ENCODE data around the gene CCL19. TPM values are rescaled to one million over a fixed set of nuclear protein-coding genes. Genes with fewer than 3 reads are reported as not detected.

Gene CCL19
- total and polyA plus RNA-seq, 2 of the 8 experiments (the other 6 are each of a cell fraction or from before 2014, with no cell fraction given), result not detected

GRCh38 chr9:34663303-34663605 is 27.8 kb downstream of the CCL19 start:
- Histone ChIP-seq H3K18ac (ENCODE audit: extremely low read depth, low read length) (no peak overlapping the region), H3K27ac (ENCODE audit: low read depth, low read length) (no peak overlapping the region), H2BK5ac (ENCODE audit: low read depth, low read length) (no peak overlapping the region), H3K27me3 (replicated peaks in 1 of 4; ENCODE audit: control insufficient read depth in 3 of 4, extremely low read depth in 1 of 4, insufficient read depth in 3 of 4, low read length in 3 of 4) (peaks cover 0 to 5% (median 0%) of the 10 kb centered on the region in 4 experiments; a peak in 2 of 7 replicates), H3K9me3 (ENCODE audit: insufficient read depth in 2 of 2, low read depth in 1 of 2, low read length in 1 of 2) (no peaks in the 10 kb centered on the region), H2BK12ac (ENCODE audit: low read depth, low read length) (no peak overlapping the region), H3K9ac (replicated peaks in 1 of 4; ENCODE audit: extremely low read depth in 1 of 4, low read depth in 3 of 4, low read length in 3 of 4) (no peak overlapping the region), H3K79me2 (ENCODE audit: control insufficient read depth in 1 of 2, insufficient read depth in 2 of 2, low read length in 2 of 2) (peaks cover 0 to 8% of the 10 kb centered on the region in 2 experiments; a peak in 1 of 4 replicates), H4K91ac (replicated peaks; ENCODE audit: insufficient read length, low read length) (no peak overlapping the region), H2BK15ac (ENCODE audit: low read length) (no peak overlapping the region), H3K23me2 (ENCODE audit: low read depth, low read length) (peaks cover 9% of the 10 kb centered on the region), H4K5ac (ENCODE audit: insufficient read length, low read depth, low read length) (no peak overlapping the region), H3K4me3 (ENCODE audit: extremely low read depth in 1 of 4, insufficient read depth in 2 of 4, low read depth in 3 of 4, low read length in 4 of 4) (no peak overlapping the region), H3K23ac (ENCODE audit: insufficient read length) (no peak overlapping the region), H2AK5ac (ENCODE audit: low read depth, low read length) (no peak overlapping the region), H3K4me2 (ENCODE audit: insufficient read depth in 1 of 2, low read depth in 2 of 2, low read length in 2 of 2) (no peak overlapping the region), H2BK120ac (replicated peaks; ENCODE audit: low read depth, low read length) (no peak overlapping the region), H3K4ac (replicated peaks; ENCODE audit: insufficient read length, low read depth, low read length) (no peak overlapping the region), H3K14ac (ENCODE audit: insufficient read length) (no peak overlapping the region), H3K4me1 (replicated peaks in 1 of 4; ENCODE audit: control insufficient read depth in 3 of 4, insufficient read depth in 4 of 4, low read length in 3 of 4) (peaks cover 0 to 4% (median 2%) of the 10 kb centered on the region in 4 experiments; a peak in 2 of 7 replicates), H4K20me1 (replicated peaks in 1 of 2; ENCODE audit: control insufficient read depth in 1 of 2, insufficient read depth in 2 of 2, low read length in 2 of 2) (peaks cover 0 to 1% of the 10 kb centered on the region in 2 experiments), H4K8ac (ENCODE audit: extremely low read depth, insufficient read depth, low read length) (no peak overlapping the region), H3K36me3 (ENCODE audit: control insufficient read depth in 2 of 4, insufficient read depth in 4 of 4, low read length in 3 of 4) (peaks cover 0 to 2% (median 0%) of the 10 kb centered on the region in 4 experiments; a peak in 2 of 8 replicates), H2AFZ (ENCODE audit: low read length) (no peak overlapping the region), H3K56ac (replicated peaks; ENCODE audit: insufficient read length, low read depth, low read length) (no peak overlapping the region), H2BK20ac (ENCODE audit: low read length) (no peak overlapping the region), H3K79me1 (ENCODE audit: low read depth, low read length) (no peaks in the 10 kb centered on the region)
- TF ChIP-seq CBX8 (IDR thresholded peaks at IDR 0.05; ENCODE audit: borderline replicate concordance, low read depth, low read length), result no peak
- no peak for TF ChIP-seq CREB1 (IDR thresholded peaks at IDR 0.05)
- TF ChIP-seq GTF2F1 (IDR thresholded peaks at IDR 0.05; ENCODE audit: borderline replicate concordance, low read depth, low read length), result no peak
- TF ChIP-seq BCL11A (IDR thresholded peaks at IDR 0.05; ENCODE audit: low read depth in 2 of 2, low read length in 2 of 2), result no peak
- no peak for TF ChIP-seq TBP (IDR thresholded peaks at IDR 0.05; ENCODE audit: low read depth, low read length)
- TF ChIP-seq BRCA1 (IDR thresholded peaks at IDR 0.05; ENCODE audit: low read depth, low read length), result no peak
- no peak for TF ChIP-seq NANOG (IDR thresholded peaks at IDR 0.05; ENCODE audit: insufficient read depth, low read depth, low read length, poor library complexity, severe bottlenecking)
- FAIRE-seq (no peak), DNase-seq (ENCODE audit: low read depth in 1 of 2, low spot score in 2 of 2) (no peak)
- POLR2A ChIA-PET (ENCODE audit: partially characterized antibody), result interaction anchor here (2.6 to 7.7 kb wide), 2 partner anchors 8 to 14 kb away, joined by 10 to 92 read pairs; partner anchors contain the start of genes GALT and IL11RA
- CTCF ChIA-PET (ENCODE audit: partially characterized antibody), result interaction anchor here (0.9 to 15.2 kb wide), 8 partner anchors 12 to 48 kb away, joined by 3 to 277 read pairs (median 10); partner anchors contain the start of genes ARID3C, GALT, IL11RA and SIGMAR1
